Embryonic facial prominence (tissue), 1 donor: ENCODE results near the gene OR4E1.
"Not testable (repeated sequence)": the region's sequence is repeated elsewhere in the genome, so short reads cannot be mapped to it uniquely, and the experiment has no call there.

Source experiments
- DNase-seq: peaks from one replicate; pipeline ENCODE4 v3.0.0-alpha.2; 2016; ENCODE audit errors: extremely low spot score

The OR4E1 gene, protein sequence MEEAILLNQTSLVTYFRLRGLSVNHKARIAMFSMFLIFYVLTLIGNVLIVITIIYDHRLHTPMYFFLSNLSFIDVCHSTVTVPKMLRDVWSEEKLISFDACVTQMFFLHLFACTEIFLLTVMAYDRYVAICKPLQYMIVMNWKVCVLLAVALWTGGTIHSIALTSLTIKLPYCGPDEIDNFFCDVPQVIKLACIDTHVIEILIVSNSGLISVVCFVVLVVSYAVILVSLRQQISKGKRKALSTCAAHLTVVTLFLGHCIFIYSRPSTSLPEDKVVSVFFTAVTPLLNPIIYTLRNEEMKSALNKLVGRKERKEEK

DNA sequence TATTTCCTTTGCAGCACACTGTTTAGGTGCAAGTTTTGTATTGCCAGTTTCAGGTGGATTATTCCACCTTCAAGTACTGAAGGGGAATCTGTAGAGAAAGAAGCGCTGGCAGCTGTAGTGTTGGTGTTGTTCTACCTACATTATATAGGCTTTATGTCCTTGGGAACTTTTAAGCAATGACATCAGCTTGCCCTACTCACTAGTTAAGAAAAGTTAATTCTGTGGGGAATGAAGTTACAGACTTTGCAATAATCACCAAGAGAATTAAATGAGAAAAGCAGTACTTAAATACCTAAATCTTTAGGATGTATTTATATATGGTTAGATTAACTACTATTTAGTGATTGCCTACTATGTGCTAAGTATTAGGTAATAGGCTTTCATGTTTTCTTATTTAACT, at the start of gene OR4E1:
OR4E1 (minus strand) TSS at position 101 of the 400 bp plus-strand sequence. CDS start 2,883 bp downstream, outside the sequence.
- DNase-seq = no peak

- no peak for DNase-seq
These were observed 47.9 kb upstream of the OR4E1 start for GRCh38 chr14:21721504-21721903.

GRCh38 chr14:21719841-21720240, 46.2 kb upstream of the OR4E1 start:
- DNase-seq = no peak

DNA sequence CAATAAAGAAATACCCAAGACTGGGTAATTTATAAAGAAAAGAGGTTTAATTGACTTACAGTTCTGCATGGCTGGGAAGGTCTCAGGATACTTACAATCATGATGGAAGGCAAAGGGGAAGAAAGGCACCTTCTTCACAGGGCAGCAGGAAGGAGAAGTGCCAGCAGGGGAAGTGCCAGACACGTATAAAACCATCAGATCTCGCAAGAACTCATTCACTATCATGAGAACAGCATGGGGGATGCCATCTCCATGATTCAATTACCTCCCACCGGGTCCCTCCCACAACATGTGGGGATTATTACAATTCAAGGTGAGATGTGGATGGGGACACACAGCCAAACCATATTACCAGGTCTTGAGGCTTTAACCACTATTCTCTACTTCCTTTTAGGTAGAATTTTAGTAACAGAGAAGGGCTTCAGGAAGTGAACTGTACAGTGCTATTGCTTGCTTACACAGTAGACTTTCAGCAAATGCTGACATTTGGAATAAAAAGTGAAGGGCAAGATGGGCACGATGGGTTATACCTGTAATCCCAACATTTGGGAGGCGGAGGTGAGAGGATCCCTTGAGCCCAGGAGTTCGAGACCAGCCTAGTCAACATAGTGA, 40.8 kb upstream of the OR4E1 start:
- no peak for DNase-seq

GRCh38 chr14:21712036-21712435, 38.4 kb upstream of the OR4E1 start:
- DNase-seq = no peak

- DNase-seq = no peak
These were observed 37.8 kb upstream of the OR4E1 start for GRCh38 chr14:21711360-21711961.

- DNase-seq = no peak
These were observed 30.7 kb upstream of the OR4E1 start for GRCh38 chr14:21704338-21704737.

- DNase-seq = no peak
These were observed 30.0 kb upstream of the OR4E1 start for GRCh38 chr14:21703357-21704326.

DNA sequence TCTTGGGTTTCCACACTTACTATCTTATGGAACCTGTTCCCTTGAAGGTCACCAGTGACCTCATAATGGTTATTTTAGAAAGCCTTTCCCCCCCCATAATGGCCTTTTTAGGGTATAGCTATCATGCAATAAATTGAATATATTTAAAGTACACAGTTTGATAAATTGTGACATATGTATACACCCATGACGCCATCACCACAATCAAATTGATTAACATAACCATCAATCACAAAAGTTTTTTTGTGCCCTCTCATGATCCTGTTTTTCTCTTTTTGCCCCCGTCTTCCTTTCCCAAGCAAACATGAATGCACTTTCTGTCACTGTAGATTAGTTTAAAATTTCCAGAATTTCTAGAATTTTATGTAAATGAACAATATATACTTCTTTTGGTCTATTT, 28.7 kb upstream of the OR4E1 start:
- DNase-seq = no peak

- no peak for DNase-seq
These were observed 25.9 kb upstream of the OR4E1 start for GRCh38 chr14:21699551-21699950.

DNA sequence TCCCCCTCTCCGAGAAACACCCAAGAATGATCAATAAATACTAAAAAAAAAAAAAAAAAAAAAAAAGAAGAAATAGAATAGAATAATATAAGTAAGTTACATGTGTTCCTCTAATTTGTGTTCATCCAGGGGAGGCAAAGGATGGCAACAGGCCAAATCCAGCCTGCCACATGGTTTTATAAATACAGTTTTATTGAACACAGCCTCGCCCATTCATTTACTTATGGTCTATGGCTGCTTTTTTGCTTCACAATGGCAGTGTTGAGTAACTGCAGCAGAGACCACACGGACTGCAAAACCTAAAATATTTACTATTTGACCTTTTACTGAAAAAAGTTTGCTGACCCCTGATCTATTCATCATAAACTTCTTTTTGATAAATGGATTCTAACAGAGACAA, 24.9 kb upstream of the OR4E1 start:
- DNase-seq = not testable (repeated sequence)

DNA sequence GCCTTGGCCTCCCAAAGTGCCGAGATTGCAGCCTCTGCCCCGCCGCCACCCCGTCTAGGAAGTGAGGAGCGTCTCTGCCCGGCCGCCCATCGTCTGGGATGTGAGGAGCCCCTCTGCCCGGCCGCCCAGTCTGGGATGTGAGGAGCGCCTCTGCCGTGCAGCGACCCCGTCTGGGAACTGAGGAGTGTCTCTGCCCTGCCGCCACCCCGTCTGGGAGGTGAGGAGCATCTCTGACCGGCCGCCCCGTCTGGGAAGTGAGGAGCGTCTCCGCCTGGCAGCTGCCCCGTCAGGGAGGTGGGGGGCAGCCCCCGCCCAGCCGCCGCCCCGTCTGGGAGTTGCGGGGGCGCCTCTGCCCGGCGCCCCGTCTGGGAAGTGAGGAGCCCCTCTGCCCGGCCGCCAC, 24.0 kb upstream of the OR4E1 start:
- DNase-seq = not testable (repeated sequence)

- DNase-seq = no peak
These were observed 20.8 kb upstream of the OR4E1 start for GRCh38 chr14:21694425-21694824.

GRCh38 chr14:21686468-21686867, 12.8 kb upstream of the OR4E1 start:
- no peak for DNase-seq

DNA sequence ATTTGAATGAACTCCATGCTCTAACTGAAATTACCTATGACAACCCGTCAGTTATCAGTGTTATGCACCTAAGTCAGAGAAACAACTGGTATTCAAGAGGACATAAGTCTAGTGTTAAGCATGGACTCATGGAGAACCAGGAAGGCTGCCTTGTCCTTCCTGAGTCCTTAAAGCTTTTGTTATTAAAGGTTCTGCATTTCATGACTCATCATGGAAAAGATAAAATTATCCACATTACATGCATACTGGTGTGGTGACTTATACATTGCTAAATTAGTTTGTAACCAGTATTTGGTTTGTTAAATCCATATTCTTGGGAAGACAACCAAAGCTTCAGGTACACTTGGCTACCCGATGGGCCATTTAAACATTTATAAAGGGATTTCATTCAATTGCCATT, 6.5 kb upstream of the OR4E1 start:
- no peak for DNase-seq

DNA sequence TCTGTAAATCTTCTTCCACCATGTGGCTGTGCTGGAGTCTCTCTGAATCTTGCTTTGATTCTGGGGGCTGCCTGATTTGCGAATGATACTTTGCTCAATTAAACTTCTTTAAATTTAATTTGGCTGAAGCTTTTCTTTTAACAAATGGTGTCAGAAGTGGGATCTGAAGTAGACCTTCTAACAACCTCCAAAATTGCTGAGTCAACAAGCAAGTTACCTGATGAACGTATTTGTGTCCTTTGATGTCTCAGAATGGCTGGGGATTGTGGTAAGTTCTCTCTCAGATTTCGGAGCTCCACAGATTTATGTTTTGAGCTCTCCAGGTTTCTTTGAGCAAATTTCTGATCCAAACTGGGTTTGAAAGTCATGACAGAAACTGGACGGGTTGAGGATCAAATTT, 1.9 kb upstream of the OR4E1 start:
- no peak for DNase-seq

GRCh38 chr14:21672116-21672515, 1.5 kb downstream of the OR4E1 start:
- DNase-seq = no peak

GRCh38 chr14:21671371-21671770, 2.2 kb downstream of the OR4E1 start:
- DNase-seq = no peak

DNA sequence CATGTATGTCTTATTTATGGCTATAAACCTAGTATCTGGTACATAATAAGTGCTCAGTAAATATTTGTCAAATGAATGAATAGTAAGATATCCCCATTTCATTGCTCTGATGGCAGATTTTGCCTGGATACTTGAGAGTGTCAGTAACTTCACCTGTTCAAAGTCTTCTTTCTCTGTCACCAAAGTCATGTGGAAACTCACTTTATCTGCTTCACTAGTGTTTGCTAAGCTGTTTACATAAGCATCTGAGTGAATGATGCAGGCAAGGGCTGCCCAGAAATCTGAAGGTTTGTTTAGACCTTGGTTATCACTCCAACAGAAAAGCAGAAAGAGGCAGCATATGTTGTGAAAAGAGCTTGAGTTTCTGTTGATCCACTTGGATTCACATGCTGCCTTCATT, 4.3 kb downstream of the OR4E1 start:
- no peak for DNase-seq

GRCh38 chr14:21668377-21668776, 5.2 kb downstream of the OR4E1 start:
- no peak for DNase-seq

- DNase-seq = no peak
These were observed 16.6 kb downstream of the OR4E1 start for GRCh38 chr14:21656980-21657379.

GRCh38 chr14:21654215-21654614, 19.4 kb downstream of the OR4E1 start:
- no peak for DNase-seq
